Measurements from ENCODE around the gene UBE2V1. TPM values are rescaled to one million over a fixed set of nuclear protein-coding genes. Genes with fewer than 3 reads are reported as not detected.

Gene UBE2V1
- total and polyA plus RNA-seq, 2 of the 13 experiments (the other 11 are each of a cell fraction or from before 2014, with no cell fraction given), result 81.3 to 132 TPM

DNA sequence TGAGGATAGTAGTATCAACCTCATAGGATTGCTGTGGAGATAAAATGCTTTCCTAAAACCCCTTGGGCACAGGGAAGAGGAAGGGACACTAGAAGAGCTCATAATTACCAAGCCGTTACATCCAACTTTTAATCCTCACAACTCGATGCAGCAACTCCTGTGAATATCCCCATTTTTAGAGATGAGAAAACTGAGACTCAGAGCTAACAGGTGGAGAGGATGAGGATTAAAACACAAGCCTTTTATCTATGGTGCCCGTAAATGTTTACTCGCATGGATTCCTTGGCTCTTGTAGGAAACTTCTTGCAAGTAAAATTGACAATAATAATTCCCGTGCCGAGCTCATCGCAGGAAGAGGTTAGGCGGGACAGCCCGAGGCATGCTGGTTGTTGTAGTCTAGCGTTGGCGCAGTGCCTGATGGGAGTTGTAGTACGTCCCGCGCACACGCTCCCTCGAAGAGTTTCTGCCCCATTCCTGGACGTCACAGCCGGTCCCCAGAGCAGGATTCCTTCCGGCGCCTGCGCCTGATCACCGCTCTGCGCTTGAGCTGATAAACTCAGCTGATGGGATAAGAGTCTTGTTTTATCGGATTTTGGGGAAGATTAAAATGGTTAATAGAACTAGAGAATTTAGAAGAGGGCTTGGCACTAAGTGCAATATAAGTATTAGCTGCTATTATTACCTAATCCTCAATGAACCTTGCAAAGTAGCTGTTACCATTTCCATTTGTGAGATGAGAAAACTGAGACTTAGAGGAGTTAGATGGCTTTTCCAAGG is 2.8 kb upstream of the UBE2V1 start (continued):
- 0 out of 2 replicates have a peak, but pooled peaks have one; percentile 17 for TF ChIP-seq ZNF720 (CRISPR knock-in tag; IDR thresholded peaks at IDR 0.05)
- TF ChIP-seq ZBTB1 (CRISPR knock-in tag; IDR thresholded peaks at IDR 0.05; ENCODE audit: borderline replicate concordance), result no peak
- no peak; the same call in 1 of the 2 replicates for TF ChIP-seq SMAD1 (CRISPR knock-in tag; IDR thresholded peaks at IDR 0.05; ENCODE audit: borderline replicate concordance, low read depth)
- no peak for TF ChIP-seq CEBPZ (IDR thresholded peaks at IDR 0.05; ENCODE audit: low read length)
- TF ChIP-seq JDP2 (CRISPR knock-in tag; IDR thresholded peaks at IDR 0.05; ENCODE audit: borderline replicate concordance), result no peak
- peak; percentile 56; the same call in 1 of the 2 replicates for TF ChIP-seq ZNF891 (CRISPR knock-in tag; IDR thresholded peaks at IDR 0.05)
- TF ChIP-seq ATAD3A (CRISPR knock-in tag; IDR thresholded peaks at IDR 0.05), result no peak
- no peak for TF ChIP-seq NCOA5 (CRISPR knock-in tag; IDR thresholded peaks at IDR 0.05)
- no peak for TF ChIP-seq ATF7 (IDR thresholded peaks at IDR 0.05)
- no peak for TF ChIP-seq ATF7 (CRISPR knock-in tag; IDR thresholded peaks at IDR 0.05)
- TF ChIP-seq DPF2 (CRISPR knock-in tag; IDR thresholded peaks at IDR 0.05; ENCODE audit: borderline replicate concordance, low read depth), result no peak
- peak; percentile 60 for TF ChIP-seq POGZ (CRISPR knock-in tag; IDR thresholded peaks at IDR 0.05)
- TF ChIP-seq, protein P1, sequence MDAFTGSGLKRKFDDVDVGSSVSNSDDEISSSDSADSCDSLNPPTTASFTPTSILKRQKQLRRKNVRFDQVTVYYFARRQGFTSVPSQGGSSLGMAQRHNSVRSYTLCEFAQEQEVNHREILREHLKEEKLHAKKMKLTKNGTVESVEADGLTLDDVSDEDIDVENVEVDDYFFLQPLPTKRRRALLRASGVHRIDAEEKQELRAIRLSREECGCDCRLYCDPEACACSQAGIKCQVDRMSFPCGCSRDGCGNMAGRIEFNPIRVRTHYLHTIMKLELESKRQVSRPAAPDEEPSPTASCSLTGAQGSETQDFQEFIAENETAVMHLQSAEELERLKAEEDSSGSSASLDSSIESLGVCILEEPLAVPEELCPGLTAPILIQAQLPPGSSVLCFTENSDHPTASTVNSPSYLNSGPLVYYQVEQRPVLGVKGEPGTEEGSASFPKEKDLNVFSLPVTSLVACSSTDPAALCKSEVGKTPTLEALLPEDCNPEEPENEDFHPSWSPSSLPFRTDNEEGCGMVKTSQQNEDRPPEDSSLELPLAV (CRISPR knock-in tag; conservative IDR thresholded peaks at IDR 0.05; ENCODE audit: low read depth), result no peak
- TF ChIP-seq, protein P2, sequence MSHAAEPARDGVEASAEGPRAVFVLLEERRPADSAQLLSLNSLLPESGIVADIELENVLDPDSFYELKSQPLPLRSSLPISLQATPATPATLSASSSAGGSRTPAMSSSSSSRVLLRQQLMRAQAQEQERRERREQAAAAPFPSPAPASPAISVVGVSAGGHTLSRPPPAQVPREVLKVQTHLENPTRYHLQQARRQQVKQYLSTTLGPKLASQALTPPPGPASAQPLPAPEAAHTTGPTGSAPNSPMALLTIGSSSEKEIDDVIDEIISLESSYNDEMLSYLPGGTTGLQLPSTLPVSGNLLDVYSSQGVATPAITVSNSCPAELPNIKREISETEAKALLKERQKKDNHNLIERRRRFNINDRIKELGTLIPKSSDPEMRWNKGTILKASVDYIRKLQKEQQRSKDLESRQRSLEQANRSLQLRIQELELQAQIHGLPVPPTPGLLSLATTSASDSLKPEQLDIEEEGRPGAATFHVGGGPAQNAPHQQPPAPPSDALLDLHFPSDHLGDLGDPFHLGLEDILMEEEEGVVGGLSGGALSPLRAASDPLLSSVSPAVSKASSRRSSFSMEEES (CRISPR knock-in tag; IDR thresholded peaks at IDR 0.05), result peak; percentile 76
- peak; percentile 67; the same call in 1 of the 2 replicates for TF ChIP-seq ZNF253 (CRISPR knock-in tag; IDR thresholded peaks at IDR 0.05; ENCODE audit: borderline replicate concordance)
- TF ChIP-seq, protein P3, sequence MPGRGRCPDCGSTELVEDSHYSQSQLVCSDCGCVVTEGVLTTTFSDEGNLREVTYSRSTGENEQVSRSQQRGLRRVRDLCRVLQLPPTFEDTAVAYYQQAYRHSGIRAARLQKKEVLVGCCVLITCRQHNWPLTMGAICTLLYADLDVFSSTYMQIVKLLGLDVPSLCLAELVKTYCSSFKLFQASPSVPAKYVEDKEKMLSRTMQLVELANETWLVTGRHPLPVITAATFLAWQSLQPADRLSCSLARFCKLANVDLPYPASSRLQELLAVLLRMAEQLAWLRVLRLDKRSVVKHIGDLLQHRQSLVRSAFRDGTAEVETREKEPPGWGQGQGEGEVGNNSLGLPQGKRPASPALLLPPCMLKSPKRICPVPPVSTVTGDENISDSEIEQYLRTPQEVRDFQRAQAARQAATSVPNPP (CRISPR knock-in tag; IDR thresholded peaks at IDR 0.05), result 0 out of 2 replicates have a peak, but pooled peaks have one; percentile 29
- TF ChIP-seq GATAD1 (CRISPR knock-in tag; IDR thresholded peaks at IDR 0.05), result peak; percentile 93
- no peak for TF ChIP-seq ZNF260 (CRISPR knock-in tag; IDR thresholded peaks at IDR 0.05; ENCODE audit: borderline replicate concordance, low read depth)
- TF ChIP-seq RBM39 (IDR thresholded peaks at IDR 0.05; ENCODE audit: low read depth, low read length, poor library complexity, severe bottlenecking), result no peak
- TF ChIP-seq ZNF337 (CRISPR knock-in tag; IDR thresholded peaks at IDR 0.05; ENCODE audit: borderline replicate concordance, low read depth), result no peak; the same call in 1 of the 2 replicates
- TF ChIP-seq PAX8 (CRISPR knock-in tag; IDR thresholded peaks at IDR 0.05; ENCODE audit: borderline replicate concordance), result no peak
- TF ChIP-seq CAMTA2 (CRISPR knock-in tag; IDR thresholded peaks at IDR 0.05; ENCODE audit: borderline replicate concordance), result no peak
